ENCODE data around the gene ANKRD63.

ANKRD63 gene

DNA sequence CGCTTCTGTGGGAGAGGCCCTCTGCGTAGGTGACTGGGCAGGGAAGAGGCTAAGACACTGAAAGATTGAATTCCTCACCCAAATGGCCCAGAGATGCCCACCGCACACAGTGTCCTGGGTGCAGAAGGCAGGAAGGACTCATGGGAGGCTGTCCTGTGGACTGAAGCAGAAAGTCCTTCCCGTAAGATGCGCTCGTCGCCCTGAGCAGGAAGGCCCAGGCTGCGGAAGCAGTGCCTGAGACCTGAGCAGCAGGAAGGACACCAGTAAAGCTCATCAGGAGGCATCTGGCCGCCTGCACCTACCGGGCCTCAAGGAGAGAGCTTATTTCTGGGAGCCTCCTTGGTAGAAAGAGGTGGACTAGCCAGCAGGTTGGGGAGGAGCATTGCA, 40.7 kb downstream of the ANKRD63 start:
- Histone ChIP-seq H2BK15ac (ENCODE audit: low read length) (no peak overlapping the region), H3K4ac (ENCODE audit: low read length) (no peak overlapping the region), H2AK5ac (ENCODE audit: low read depth, low read length) (peak overlapping the region; percentile 53), H4K91ac (ENCODE audit: low read depth, low read length, poor library complexity) (no peak overlapping the region), H3K79me1 (ENCODE audit: low read depth, low read length) (no peaks in the 10 kb centered on the region), H3K23ac (ENCODE audit: low read depth, low read length, poor library complexity) (no peak overlapping the region), H3K4me1 (ENCODE audit: control insufficient read depth in 2 of 2, insufficient read depth in 1 of 2, low read depth in 1 of 2, low read length in 2 of 2) (peaks cover 9 to 14% of the 10 kb centered on the region in 2 donors), H2BK12ac (ENCODE audit: low read length) (no peak overlapping the region), H2BK5ac (ENCODE audit: low read length) (no peak overlapping the region), H2BK120ac (ENCODE audit: low read depth, low read length) (no peak overlapping the region), H3K27ac (replicated peaks; ENCODE audit: low read length) (no peak overlapping the region), H3K18ac (ENCODE audit: low read length) (peak overlapping the region; percentile 41), H3K9me3 (replicated peaks in 1 of 2; ENCODE audit: control insufficient read depth in 2 of 2, insufficient read depth in 1 of 2, low read depth in 1 of 2, low read length in 2 of 2) (no peaks in the 10 kb centered on the region), H3K4me3 (ENCODE audit: low read length in 2 of 2) (no peak overlapping the region), H2AFZ (ENCODE audit: low read length) (no peak overlapping the region), H3K14ac (ENCODE audit: low read length) (no peak overlapping the region), H4K8ac (ENCODE audit: low read depth, low read length) (peak overlapping the region; percentile 45), H3K4me2 (ENCODE audit: insufficient read depth, low read length, poor library complexity, severe bottlenecking) (no peak overlapping the region), H3K27me3 (ENCODE audit: control insufficient read depth in 3 of 3, insufficient read depth in 3 of 3, low read depth in 1 of 3, low read length in 3 of 3) (peaks cover 0 to 42% (median 9%) of the 10 kb centered on the region in 3 experiments), H3K9ac (ENCODE audit: low read depth, low read length, poor library complexity) (no peak overlapping the region), H3K36me3 (replicated peaks in 1 of 2; ENCODE audit: control insufficient read depth in 2 of 2, insufficient read depth in 2 of 2, low read length in 2 of 2) (no peaks in the 10 kb centered on the region)
- no CpG with 5 or more reads among the region's 10 CpGs for WGBS, 2 donors (ENCODE audit: extremely low coverage in 2 of 2, insufficient read length in 2 of 2, insufficient replicate concordance in 1 of 2)
- no peak for DNase-seq (ENCODE audit: low spot score)

DNA sequence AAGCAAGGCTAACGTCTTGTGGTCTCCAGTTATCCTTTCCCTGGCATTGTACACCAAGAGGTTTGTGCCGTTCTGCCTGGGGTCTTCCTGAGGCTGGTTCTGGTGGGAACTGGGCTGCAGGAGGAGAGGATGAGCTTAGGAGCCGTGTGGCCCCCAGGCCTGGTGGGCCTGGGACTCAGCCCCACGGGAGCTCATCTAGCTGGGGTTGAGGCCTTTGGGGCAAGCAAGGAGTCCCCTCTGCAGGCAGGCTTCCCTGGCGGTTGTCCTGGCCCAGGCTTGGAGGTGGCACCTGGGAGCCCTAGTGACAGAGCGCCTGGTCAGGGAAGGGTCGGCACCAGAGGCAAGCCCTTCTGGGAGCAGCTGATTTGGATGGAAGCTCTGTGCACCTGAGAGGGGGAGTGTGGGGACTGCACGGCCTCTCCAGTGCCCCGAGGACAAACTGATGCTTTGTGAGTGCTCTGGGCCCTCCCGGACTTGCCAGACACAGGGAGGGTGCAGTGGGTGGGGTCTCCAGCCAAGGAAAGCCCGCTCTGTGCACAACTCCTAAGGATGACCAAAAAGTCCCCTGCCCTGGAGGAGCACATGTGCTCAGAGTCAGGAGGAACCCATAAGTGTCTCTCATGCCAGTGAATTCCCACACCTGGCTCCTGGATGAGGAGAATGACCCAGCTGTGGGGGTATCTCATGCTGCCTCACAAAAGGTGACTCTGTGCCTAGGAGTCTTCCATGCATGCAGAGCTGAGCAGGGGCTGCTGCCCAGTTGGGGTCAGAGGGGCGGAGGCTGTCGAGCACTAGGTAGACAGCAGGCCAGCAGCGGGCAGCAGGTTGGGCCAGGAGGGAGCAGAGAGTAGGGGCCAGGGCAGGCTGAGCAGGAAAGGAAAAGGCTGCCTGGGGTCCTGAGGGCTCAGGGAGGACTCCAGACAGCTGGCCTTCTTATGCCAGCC, 41.3 kb downstream of the ANKRD63 start:
- Histone ChIP-seq H3K14ac (ENCODE audit: low read length) (no peak overlapping the region), H3K27ac (replicated peaks; ENCODE audit: low read length) (no peak overlapping the region), H3K4me1 (ENCODE audit: control insufficient read depth in 2 of 2, insufficient read depth in 1 of 2, low read depth in 1 of 2, low read length in 2 of 2) (peaks cover 9 to 14% of the 10 kb centered on the region in 2 donors), H3K79me1 (ENCODE audit: low read depth, low read length) (no peaks in the 10 kb centered on the region), H4K91ac (ENCODE audit: low read depth, low read length, poor library complexity) (no peak overlapping the region), H3K18ac (ENCODE audit: low read length) (peak overlapping the region; percentile 41), H2AK5ac (ENCODE audit: low read depth, low read length) (peak overlapping the region; percentile 53), H3K4me3 (ENCODE audit: low read length in 2 of 2) (no peak overlapping the region), H3K4me2 (ENCODE audit: insufficient read depth, low read length, poor library complexity, severe bottlenecking) (no peak overlapping the region), H2BK12ac (ENCODE audit: low read length) (no peak overlapping the region), H2AFZ (ENCODE audit: low read length) (no peak overlapping the region), H3K27me3 (ENCODE audit: control insufficient read depth in 3 of 3, insufficient read depth in 3 of 3, low read depth in 1 of 3, low read length in 3 of 3) (peaks cover 0 to 42% (median 9%) of the 10 kb centered on the region in 3 experiments), H3K9ac (ENCODE audit: low read depth, low read length, poor library complexity) (no peak overlapping the region), H2BK120ac (ENCODE audit: low read depth, low read length) (no peak overlapping the region), H3K36me3 (replicated peaks in 1 of 2; ENCODE audit: control insufficient read depth in 2 of 2, insufficient read depth in 2 of 2, low read length in 2 of 2) (no peaks in the 10 kb centered on the region), H2BK15ac (ENCODE audit: low read length) (no peak overlapping the region), H4K8ac (ENCODE audit: low read depth, low read length) (no peak overlapping the region), H3K4ac (ENCODE audit: low read length) (no peak overlapping the region), H2BK5ac (ENCODE audit: low read length) (no peak overlapping the region), H3K23ac (ENCODE audit: low read depth, low read length, poor library complexity) (peak overlapping the region; percentile 58), H3K9me3 (replicated peaks in 1 of 2; ENCODE audit: control insufficient read depth in 2 of 2, insufficient read depth in 1 of 2, low read depth in 1 of 2, low read length in 2 of 2) (no peaks in the 10 kb centered on the region)
- no CpG with 5 or more reads among the region's 14 CpGs for WGBS, 2 donors (ENCODE audit: extremely low coverage in 2 of 2, insufficient read length in 2 of 2, insufficient replicate concordance in 1 of 2)
- DNase-seq (ENCODE audit: low spot score): no peak

DNA sequence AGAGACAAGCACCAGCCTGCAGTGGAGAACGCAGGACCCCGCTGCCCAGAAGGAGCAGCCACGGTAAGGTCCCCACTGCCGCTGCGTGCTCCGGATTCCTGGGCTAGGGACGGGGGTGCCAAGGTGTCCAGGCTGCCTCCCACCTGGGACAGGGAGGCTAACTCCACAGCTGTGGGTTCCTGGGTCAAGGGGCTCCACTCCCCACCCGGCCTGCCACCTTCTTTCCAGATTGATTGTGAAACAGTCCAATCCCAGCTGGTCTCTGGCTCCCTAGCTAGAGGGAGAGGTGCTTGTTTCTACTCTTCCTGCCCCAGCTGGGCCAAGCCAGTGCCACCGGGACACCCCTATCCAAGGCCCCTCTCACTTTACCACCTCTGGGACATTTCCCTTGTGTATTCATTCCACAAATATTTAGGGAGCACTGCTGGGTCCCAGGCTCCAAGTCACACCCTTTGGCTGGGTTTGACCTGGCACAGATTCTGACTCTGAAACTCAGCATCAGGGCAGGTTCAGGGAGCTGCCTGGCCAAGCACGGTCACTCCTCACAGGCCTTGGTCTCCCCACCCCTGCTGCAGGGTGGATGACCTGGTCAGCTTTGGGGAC, 42.1 kb downstream of the ANKRD63 start:
- H2BK12ac ChIP-seq (ENCODE audit: low read length): no peak overlapping the region
- peak overlapping the region; percentile 30 for H2AK5ac ChIP-seq (ENCODE audit: low read depth, low read length)
- no peak overlapping the region for H3K4me3 ChIP-seq (ENCODE audit: low read length in 2 of 2)
- no CpG with 5 or more reads among the region's 10 CpGs for WGBS, 2 donors (ENCODE audit: extremely low coverage in 2 of 2, insufficient read length in 2 of 2, insufficient replicate concordance in 1 of 2)
- H4K91ac ChIP-seq (ENCODE audit: low read depth, low read length, poor library complexity): no peak overlapping the region
- H3K4me1 ChIP-seq (ENCODE audit: control insufficient read depth in 2 of 2, insufficient read depth in 1 of 2, low read depth in 1 of 2, low read length in 2 of 2): peaks cover 9 to 14% of the 10 kb centered on the region in 2 donors
- peaks cover 0 to 38% (median 9%) of the 10 kb centered on the region in 3 experiments for H3K27me3 ChIP-seq (ENCODE audit: control insufficient read depth in 3 of 3, insufficient read depth in 3 of 3, low read depth in 1 of 3, low read length in 3 of 3)
- no peak overlapping the region for H3K4me2 ChIP-seq (ENCODE audit: insufficient read depth, low read length, poor library complexity, severe bottlenecking)
- H4K8ac ChIP-seq (ENCODE audit: low read depth, low read length): no peak overlapping the region
- no peak overlapping the region for H3K27ac ChIP-seq (replicated peaks; ENCODE audit: low read length)
- H2BK5ac ChIP-seq (ENCODE audit: low read length): no peak overlapping the region
- no peak overlapping the region for H2AFZ ChIP-seq (ENCODE audit: low read length)
- H3K36me3 ChIP-seq (replicated peaks in 1 of 2; ENCODE audit: control insufficient read depth in 2 of 2, insufficient read depth in 2 of 2, low read length in 2 of 2): no peaks in the 10 kb centered on the region
- H3K9ac ChIP-seq (ENCODE audit: low read depth, low read length, poor library complexity): no peak overlapping the region
- no peak overlapping the region for H3K4ac ChIP-seq (ENCODE audit: low read length)
- no peak overlapping the region for H2BK120ac ChIP-seq (ENCODE audit: low read depth, low read length)
- H3K18ac ChIP-seq (ENCODE audit: low read length): peak overlapping the region; percentile 9
- no peaks in the 10 kb centered on the region for H3K9me3 ChIP-seq (replicated peaks in 1 of 2; ENCODE audit: control insufficient read depth in 2 of 2, insufficient read depth in 1 of 2, low read depth in 1 of 2, low read length in 2 of 2)
- no peak overlapping the region for H3K23ac ChIP-seq (ENCODE audit: low read depth, low read length, poor library complexity)
- H2BK15ac ChIP-seq (ENCODE audit: low read length): no peak overlapping the region
- H3K79me1 ChIP-seq (ENCODE audit: low read depth, low read length): no peaks in the 10 kb centered on the region
- no peak for DNase-seq (ENCODE audit: low spot score)
- H3K14ac ChIP-seq (ENCODE audit: low read length): peak overlapping the region; percentile 40
